Testis (tissue), 3 donors: Measurements from ENCODE around the gene TTC28. TPM values are rescaled to one million over a fixed set of nuclear protein-coding genes. Genes with fewer than 3 reads are reported as not detected.

Experiments used
- DNase-seq: peaks from one replicate; pipeline ENCODE4 v3.0.0-alpha.2; 2019
- H3K27ac ChIP-seq, 2 donors: fragments of 200-600 bp; sonication (generic); one replicate each; pipeline ENCODE4 v1.5.1; 2019
- H3K27me3 ChIP-seq: fragments of 200-600 bp; sonication (generic); one replicate; pipeline ENCODE4 v1.5.1; 2019
- H3K36me3 ChIP-seq: fragments of 200-600 bp; sonication (generic); one replicate; pipeline ENCODE4 v1.5.1; 2017; ENCODE audit warnings: low read depth; ENCODE audit errors: missing control alignments
- H3K4me1 ChIP-seq: fragments of 200-600 bp; sonication (generic); one replicate; pipeline ENCODE4 v1.5.1; 2019
- H3K4me3 ChIP-seq, 2 donors: fragments of 200-600 bp; sonication (generic); one replicate each; pipeline ENCODE4 v1.5.1; 2017 to 2019
- H3K9me3 ChIP-seq: fragments of 200-600 bp; sonication (generic); one replicate; pipeline ENCODE4 v1.5.1; 2017
- POLR2A ChIP-seq: fragments of 450-650 bp; IDR thresholded peaks from one replicate; pipeline ENCODE4 v1.6.1; 2017; ENCODE audit warnings: antibody characterized with exemption, mild to moderate bottlenecking, moderate library complexity
- WGBS, 2 donors: methylation state at CpG; one replicate each; pipeline ENCODE4 v1.1.5; 2018; 5-methylcytosine and 5-hydroxymethylcytosine counted together
- intact Hi-C: fragments of 100-400 bp; cut with DNase I; formaldehyde crosslinking; loops from one replicate; pipeline ENCODE4 v1.15.1; 2023; ENCODE audit warnings: low total_unique reads
- polyA plus RNA-seq: library from polyadenylated mRNA; stranded (reverse); fragments of 350-450 nt; fragmentation: Illumina TruSeq; extraction: RNeasy Lipid Tissue Mini Kit (QIAGEN cat#74804); gene quantifications from one replicate; pipeline ENCODE4 v1.2.3, GENCODE V29; 2014; ENCODE audit warnings: low read depth, low replicate concordance; ENCODE audit not compliant: insufficient read depth
- total RNA-seq, 2 donors: library from RNA; depleted of rRNA; stranded (reverse); fragments of >200 nt; gene quantifications; one replicate each; pipeline ENCODE4 v1.2.3, GENCODE V29; 2016
- TF ChIP-seq, protein P1 (sequence below), 3 experiments: fragments of 450-650 bp in 2 of 3; fragments of 200-600 bp in 1 of 3; sonication (generic) in 1 of 3; IDR thresholded peaks; one replicate each; pipeline ENCODE4 v1.5.1; 2016 to 2019; ENCODE audit warnings: antibody characterized with exemption in 3 of 3, mild to moderate bottlenecking in 2 of 3, moderate library complexity in 1 of 3

The TTC28 gene
- total and polyA plus RNA-seq, 3 donors from 2014 or later: 29.4 to 121 (median 75.5) TPM

DNA sequence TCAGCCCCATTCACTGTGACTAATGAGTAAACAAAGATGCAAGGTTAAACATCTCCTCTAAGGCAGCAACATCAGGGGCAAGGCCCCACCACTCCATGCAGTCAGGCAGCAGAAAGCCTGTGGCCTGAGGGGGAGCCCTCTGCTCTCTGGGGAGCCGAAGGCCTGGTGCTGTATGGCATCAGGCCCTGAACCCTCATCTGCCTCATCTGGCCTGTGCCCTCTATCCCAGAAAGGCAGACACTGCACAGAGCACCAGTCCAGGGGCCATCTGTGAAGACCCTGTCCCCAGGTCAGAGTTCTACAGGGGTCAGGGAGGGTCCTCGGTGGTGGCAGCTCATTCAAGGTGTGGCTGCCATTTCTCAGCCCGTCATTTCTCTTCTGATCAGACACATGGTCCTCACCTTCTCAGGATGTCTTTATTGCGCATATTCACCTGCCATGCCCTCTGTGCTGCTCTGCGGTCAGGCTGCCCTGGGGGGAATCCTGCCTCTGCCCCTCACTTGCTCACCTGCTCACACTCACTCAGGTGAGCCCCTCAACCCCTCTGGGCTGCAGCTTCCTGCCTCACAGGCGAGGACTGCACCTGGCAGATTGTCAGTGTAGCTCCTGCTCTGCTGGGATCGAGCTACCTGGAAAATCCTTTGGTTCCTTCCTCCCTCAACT lies 657.5 kb downstream of the TTC28 start:
- TF ChIP-seq, protein P1, sequence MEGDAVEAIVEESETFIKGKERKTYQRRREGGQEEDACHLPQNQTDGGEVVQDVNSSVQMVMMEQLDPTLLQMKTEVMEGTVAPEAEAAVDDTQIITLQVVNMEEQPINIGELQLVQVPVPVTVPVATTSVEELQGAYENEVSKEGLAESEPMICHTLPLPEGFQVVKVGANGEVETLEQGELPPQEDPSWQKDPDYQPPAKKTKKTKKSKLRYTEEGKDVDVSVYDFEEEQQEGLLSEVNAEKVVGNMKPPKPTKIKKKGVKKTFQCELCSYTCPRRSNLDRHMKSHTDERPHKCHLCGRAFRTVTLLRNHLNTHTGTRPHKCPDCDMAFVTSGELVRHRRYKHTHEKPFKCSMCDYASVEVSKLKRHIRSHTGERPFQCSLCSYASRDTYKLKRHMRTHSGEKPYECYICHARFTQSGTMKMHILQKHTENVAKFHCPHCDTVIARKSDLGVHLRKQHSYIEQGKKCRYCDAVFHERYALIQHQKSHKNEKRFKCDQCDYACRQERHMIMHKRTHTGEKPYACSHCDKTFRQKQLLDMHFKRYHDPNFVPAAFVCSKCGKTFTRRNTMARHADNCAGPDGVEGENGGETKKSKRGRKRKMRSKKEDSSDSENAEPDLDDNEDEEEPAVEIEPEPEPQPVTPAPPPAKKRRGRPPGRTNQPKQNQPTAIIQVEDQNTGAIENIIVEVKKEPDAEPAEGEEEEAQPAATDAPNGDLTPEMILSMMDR (IDR thresholded peaks at IDR 0.05): no peak
- TF ChIP-seq POLR2A: no peak
- Histone ChIP-seq H3K36me3 (no peaks in the 10 kb centered on the region), H3K4me1 (peaks cover 10% of the 10 kb centered on the region), H3K27ac (no peak overlapping the region), H3K27me3 (no peaks in the 10 kb centered on the region), H3K9me3 (no peaks in the 10 kb centered on the region), H3K4me3 (no peak overlapping the region)
- intact Hi-C loops: loop anchor here (5.0 kb wide), 1 partner anchor 570 kb away; no protein-coding TSS in a partner anchor
- WGBS, 2 donors: 91 to 93% methylated on average over 5 to 7 of the region's 7 CpGs
- no peak for DNase-seq

GRCh38 chr22:28021116-28021997 lies 658.3 kb downstream of the TTC28 start:
- no peak overlapping the region for H3K27ac ChIP-seq
- 86 to 88% methylated on average over 11 to 15 of the region's 15 CpGs for WGBS, 2 donors

GRCh38 chr22:28019881-28020861 lies 659.5 kb downstream of the TTC28 start:
- Histone ChIP-seq H3K9me3 (no peaks in the 10 kb centered on the region), H3K4me3 (no peak overlapping the region), H3K36me3 (no peaks in the 10 kb centered on the region), H3K27ac (no peak overlapping the region), H3K27me3 (no peaks in the 10 kb centered on the region), H3K4me1 (peaks cover 10% of the 10 kb centered on the region)
- no peak for TF ChIP-seq POLR2A
- TF ChIP-seq, protein P1 (IDR thresholded peaks at IDR 0.05): peak; percentile 91 to 93 (median 91)
- DNase-seq: peak; percentile 87
- WGBS, 2 donors: 50 to 62% methylated on average over 16 to 20 of the region's 20 CpGs
- intact Hi-C loops: loop anchor here (5.0 kb wide), 1 partner anchor 572 kb away; no protein-coding TSS in a partner anchor

More at GRCh38 chr22:28021116-28021997, 658.3 kb downstream of the TTC28 start:
- peak; percentile 12 for DNase-seq
- TF ChIP-seq, protein P1 (IDR thresholded peaks at IDR 0.05): no peak
- no peak for TF ChIP-seq POLR2A
- no peaks in the 10 kb centered on the region for H3K9me3 ChIP-seq
- no peaks in the 10 kb centered on the region for H3K27me3 ChIP-seq
- H3K4me3 ChIP-seq: no peak overlapping the region
- peaks cover 10% of the 10 kb centered on the region for H3K4me1 ChIP-seq
- intact Hi-C loops: loop anchor here (5.0 kb wide), 1 partner anchor 571 kb away; no protein-coding TSS in a partner anchor
- H3K36me3 ChIP-seq: no peaks in the 10 kb centered on the region

DNA sequence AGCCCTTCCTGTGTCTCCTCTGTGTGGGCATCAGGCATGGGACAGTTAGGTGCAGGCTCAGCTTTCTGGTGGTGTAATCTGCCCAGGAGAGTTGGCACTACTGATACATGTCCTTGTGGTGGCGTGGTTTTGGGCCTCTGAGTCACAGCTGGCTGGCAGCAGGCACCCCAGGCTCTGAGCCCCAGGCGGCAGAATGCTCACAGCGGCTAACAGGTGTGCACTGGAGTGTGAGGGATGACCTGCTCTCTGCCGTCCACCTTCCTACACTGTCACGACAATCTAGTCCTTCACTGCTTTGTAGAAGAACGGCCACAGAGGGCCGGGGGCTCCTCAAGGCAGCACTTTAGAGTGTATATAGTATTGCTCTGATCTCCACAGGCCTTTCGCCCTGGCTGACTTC lies 660.3 kb downstream of the TTC28 start:
- H3K4me3 ChIP-seq: no peak overlapping the region
- no peaks in the 10 kb centered on the region for H3K27me3 ChIP-seq
- TF ChIP-seq POLR2A: no peak
- TF ChIP-seq, protein P1 (IDR thresholded peaks at IDR 0.05): no peak
- H3K4me1 ChIP-seq: peaks cover 10% of the 10 kb centered on the region
- H3K9me3 ChIP-seq: no peaks in the 10 kb centered on the region
- intact Hi-C loops: no loop called here
- no peak overlapping the region for H3K27ac ChIP-seq
- no peak for DNase-seq
- WGBS, 2 donors: 94 to 98% methylated on average over 8 of the region's 8 CpGs
- no peaks in the 10 kb centered on the region for H3K36me3 ChIP-seq
